NCI-H446 treated with DMSO at 0.1 percent for 48 hours (cell line): ENCODE data around the gene SYTL3.
"Not testable (repeated sequence)": the region's sequence is repeated elsewhere in the genome, so short reads cannot be mapped to it uniquely, and the experiment has no call there.

Experiments
- DNase-seq: peaks from one replicate; lab custom pipeline; 2025; lab: John Stamatoyannopoulos, UW

The SYTL3 gene, protein sequence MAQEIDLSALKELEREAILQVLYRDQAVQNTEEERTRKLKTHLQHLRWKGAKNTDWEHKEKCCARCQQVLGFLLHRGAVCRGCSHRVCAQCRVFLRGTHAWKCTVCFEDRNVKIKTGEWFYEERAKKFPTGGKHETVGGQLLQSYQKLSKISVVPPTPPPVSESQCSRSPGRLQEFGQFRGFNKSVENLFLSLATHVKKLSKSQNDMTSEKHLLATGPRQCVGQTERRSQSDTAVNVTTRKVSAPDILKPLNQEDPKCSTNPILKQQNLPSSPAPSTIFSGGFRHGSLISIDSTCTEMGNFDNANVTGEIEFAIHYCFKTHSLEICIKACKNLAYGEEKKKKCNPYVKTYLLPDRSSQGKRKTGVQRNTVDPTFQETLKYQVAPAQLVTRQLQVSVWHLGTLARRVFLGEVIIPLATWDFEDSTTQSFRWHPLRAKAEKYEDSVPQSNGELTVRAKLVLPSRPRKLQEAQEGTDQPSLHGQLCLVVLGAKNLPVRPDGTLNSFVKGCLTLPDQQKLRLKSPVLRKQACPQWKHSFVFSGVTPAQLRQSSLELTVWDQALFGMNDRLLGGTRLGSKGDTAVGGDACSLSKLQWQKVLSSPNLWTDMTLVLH

GRCh38 chr6:158649289-158650143, at the start of gene SYTL3:
Gene SYTL3, plus strand, starts transcription at chr6:158650054. Its CDS starts 13,215 bp downstream, at chr6:158663269.
- DNase-seq: no peak

DNA sequence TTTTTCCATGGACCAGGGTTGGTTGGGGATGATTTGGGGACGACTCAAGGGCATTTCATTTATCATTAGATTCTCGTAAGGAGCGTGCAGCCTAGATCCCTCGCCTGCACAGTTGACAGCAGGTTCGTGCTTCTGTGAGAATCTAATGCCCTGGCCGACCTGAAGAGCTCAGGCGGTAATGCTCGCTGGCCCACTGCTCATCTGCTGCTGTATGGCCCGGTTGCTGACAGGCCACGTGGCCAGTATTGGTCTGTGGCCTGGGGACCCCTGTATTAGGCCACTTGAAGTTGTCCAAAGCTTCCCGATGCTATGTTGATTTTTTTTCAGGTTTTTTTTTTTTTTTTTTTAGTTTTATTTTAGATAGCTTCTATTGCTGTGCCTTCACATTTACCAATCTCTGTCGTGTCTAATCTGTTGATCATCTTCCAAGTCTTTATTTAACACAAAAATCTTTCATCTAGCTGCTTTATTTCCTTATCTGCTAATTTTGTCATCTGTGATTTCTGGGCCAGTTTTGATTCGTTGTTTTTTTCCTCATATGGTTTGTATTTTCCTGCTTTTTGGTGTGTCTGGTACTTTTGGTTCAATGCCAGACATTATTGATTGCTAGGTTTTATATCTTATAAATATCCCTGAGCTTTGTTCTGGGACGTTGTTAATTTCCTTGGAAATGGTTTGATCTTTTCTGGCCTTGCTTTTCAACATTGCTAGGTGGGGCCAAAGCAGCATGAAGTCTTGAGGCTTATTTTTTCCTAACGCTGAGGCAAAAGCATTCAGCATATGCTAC, 46.4 kb upstream of the SYTL3 start:
- no peak for DNase-seq

DNA sequence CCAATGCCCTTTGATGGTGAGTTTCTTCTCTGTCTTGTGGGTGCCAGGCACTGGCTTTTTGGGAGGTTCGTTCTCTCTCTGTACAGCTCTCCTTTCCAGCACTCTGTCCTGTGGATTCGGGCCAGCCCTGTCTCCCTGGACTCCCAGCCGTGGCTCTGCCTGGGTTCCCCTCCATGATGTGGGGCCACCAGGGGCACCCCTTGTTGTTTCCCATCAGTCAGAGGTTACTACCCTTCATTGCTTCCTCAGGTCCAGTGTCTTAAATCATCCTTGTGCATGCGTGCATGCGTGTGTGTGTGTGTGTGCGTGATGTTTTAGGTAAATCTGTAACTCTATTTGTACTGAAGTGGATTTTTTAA, 45.8 kb upstream of the SYTL3 start:
- no peak for DNase-seq

DNA sequence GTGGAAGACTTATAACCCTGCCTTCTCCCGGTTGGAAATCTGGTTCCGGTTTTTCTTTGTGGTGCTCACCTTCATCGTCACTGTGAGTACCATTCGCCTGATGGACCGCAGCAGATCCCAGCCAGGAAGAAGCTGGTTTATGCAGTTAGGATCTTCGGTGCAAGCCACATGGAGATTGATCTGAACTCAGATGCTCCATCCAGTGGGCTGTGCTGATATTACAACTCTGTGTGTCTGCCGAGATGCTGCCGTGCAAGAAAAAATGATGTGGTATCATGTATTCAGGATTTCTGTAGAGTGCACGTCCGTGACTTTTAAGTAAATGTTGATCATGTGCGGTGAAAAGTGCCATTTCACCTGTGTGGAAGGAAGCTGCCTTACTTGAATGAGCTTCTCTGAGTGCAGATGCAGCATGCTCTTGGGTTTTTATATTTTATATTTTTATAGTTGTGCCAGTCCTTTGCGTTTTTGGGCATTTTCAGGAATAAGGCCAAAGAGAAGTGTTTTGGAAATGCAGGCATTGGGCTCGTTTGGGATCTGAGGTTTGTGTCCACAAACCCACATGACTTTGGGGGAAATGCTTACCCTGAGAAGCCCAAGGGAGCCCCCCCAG, 44.5 kb upstream of the SYTL3 start:
- DNase-seq: peak; percentile 43

DNA sequence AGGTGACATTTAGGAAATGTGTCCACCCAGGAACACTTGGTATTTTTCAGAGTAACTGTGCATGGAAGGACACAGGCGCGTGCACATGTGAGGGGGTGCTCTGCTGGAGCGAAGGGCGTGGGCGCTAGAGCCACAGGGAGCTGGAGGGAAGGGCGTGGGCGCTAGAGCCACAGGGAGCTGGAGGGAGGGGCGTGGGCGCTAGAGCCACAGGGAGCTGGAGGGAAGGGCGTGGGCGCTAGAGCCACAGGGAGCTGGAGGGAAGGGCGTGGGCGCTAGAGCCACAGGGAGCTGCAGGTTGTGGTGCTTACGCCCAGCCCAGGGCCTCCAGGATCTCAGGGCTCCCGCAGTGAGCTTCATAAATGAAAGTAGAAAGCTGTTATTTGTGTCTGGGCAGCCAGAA, 43.8 kb upstream of the SYTL3 start:
- DNase-seq: not testable (repeated sequence)

DNA sequence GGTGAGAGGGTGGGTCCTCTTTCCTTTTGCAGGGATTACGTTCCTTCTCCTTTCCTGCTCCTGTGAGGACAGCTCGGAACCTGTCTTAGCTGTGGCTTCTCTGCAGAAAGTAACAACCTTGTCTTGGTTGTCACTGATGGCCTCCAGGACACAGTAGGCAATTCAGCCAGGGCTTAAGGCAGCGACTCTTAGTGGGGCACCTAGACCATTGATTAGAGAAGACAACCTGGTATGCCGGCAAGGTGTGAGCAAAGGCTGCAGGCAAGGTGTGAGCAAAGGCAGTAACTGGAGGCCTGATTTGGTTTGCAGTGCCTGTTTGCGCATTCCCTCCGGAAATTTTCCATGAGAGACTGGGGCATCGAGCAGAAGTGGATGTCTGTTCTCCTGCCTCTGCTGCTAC, 42.9 kb upstream of the SYTL3 start:
- DNase-seq: no peak

DNA sequence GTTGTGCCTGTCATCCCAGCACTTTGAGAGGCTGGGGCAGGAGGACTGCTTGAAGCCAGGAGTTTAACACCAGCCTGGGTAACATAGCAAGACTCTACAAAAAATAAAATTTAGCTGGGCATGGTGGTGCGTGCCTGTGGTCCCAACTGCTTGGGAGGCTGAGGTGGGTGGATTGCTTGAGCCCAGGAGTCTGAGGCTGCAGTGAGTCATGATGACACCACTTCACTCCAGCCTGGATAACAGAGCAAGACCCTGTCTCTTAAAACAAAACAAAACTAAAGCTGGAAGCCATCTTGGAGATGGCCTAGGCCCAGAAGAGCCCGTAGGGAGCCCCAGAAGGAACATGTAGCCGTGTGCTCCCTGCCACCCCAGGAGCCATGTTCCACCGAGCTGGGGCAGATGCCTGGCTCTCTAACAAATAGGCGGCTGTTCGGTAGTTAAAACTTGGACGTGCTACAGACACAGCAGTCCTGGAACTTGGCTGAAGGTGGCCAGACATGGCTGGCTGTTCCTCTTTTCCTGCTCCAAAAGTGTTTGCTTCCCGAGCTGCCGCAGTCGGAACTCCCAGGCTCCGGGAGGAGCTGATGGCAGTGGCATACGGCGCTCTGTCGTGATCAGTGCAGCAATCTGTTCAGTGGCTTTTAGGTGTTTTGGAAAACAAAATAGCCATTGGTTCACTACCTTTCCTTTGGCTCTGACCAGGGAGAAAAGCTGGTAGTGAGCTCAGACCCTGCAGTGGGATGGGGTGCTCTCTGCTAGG, 42.3 kb upstream of the SYTL3 start:
- DNase-seq: peak; percentile 56

DNA sequence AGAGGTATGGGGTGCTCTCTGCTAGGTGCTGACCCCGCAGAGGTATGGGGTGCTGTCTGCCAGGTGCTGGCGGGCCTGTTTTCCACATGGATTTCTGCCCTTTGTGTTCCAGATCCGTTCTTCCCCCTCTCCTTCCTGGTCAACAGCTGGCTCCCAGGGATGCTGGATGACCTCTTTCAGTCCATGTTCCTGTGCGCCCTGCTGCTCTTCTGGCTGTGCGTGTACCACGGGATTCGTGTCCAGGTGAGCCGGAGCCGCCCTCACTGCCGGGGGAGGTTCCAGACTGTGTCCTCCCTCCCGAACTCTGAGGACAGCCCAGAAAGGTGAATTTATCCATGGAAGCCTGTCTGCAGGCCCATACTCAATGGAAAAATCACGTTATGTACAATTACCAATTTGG, 41.6 kb upstream of the SYTL3 start:
- no peak for DNase-seq

DNA sequence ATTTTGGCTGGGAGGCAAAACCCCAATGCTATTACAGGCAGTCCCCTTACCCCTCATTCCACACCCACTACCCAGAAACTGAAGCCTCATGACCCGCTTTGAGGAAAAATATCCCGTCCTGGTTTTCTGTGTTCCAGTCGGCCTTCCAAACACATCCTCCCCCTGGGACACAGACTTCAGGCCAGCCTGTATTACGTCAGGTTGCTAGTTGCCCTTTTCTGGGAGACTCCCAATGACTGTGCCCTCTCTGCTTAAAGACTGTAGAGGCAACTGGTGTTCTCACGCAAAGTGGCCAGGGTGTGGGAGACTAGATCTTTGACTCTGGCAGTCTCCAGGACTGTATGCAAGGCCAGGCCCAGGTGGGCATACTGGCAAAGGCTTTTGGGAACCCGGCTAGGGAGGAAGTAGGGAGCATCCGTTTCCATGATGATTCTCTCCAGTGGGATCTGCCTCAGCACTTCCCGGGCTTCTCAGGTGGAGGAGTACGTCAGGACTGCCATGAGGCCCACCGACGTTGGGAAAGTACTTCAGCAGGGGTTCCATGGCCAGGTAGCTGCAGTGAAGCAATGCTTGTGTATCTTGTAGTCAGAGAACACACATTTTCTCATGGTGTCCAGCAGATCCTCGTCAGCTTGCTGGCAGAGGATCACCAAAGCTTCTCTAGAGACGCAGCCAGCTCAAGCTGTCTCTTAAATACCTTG, 40.2 kb upstream of the SYTL3 start:
- no peak for DNase-seq

GRCh38 chr6:158610319-158610968, 39.4 kb upstream of the SYTL3 start:
- no peak for DNase-seq

DNA sequence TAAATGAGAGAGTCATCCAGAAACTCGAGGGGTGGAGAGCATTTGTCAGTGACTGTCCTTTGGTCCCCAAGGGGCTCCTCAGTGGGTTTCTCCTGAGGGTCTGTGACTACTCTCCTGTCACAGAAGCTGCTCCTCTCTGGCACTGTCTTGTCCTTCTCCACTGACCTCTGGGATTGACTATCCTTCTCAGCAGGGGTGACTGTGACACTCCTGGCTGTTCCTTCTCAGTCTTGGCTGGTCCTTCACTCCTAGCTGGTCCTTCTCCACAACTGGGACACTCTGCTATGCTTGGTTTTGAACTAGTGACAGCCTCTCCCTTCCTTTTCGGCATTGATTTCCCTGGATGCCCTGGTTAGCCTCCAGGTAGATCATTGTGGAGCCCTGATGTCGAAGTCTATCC, 38.8 kb upstream of the SYTL3 start:
- DNase-seq: no peak

DNA sequence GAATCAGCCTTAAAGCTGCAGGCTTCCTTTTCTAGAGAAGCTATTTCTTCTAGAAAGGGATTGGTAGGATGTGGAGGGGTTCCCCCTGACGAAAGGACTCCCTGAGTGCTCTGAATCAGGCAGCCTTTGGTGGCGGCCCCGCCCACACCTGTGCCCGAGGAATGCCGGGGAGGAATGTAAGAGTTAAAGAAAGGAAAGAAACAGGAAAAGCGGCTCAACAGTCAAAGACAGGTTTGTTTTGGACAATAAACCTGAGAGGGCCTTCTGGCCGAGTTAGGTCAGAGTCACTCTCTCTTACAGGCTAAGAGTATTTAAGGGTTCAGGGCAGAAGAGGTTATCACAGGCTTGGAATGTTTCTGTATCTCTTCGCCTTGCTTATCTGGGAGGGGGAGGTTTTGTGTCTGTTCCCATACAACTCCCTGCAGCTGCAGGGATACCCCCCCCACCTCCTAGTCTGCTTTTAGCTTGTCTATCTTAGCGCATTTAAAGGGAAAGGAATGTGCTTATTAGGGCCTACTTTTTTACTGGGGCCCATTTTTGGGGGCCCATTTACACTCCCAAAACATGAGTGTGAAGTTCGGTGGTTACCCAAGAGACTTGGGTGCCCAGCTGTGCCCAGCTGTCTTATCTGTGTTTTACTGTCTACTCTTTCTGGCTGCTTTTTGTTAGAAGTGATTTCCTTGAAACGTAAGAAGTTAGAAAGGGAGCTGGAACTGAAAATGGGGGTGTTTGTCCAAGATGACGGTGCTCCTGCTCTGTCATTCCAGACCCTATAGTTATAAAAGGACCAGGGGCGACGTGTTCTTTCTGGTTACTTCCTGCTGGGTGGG, 38.1 kb upstream of the SYTL3 start:
- no peak for DNase-seq

DNA sequence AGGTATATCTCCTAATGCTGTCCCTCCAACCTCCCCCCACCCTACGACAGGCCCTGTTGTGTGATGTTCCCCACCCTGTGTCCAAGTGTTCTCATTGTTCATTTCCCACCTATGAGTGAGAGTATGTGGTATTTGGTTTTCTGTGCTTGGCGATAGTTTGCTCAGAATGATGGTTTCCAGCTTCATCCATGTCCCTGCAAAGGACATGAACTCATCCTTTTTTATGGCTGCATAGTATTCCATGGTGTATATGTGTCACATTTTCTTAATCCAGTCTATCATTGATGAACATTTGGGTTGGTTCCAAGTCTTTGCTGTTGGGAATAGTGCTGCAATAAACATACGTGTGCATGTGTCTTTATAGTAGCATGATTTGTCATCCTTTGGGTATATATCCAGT, 35.2 kb upstream of the SYTL3 start:
- DNase-seq: not testable (repeated sequence)

GRCh38 chr6:158618289-158618688, 31.6 kb upstream of the SYTL3 start:
- DNase-seq: not testable (repeated sequence)

- DNase-seq: no peak
Measured at GRCh38 chr6:158619922-158620801, 29.7 kb upstream of the SYTL3 start.

- no peak for DNase-seq
Measured at GRCh38 chr6:158620963-158621693, 28.7 kb upstream of the SYTL3 start.
